GM12878 (cell line): ENCODE measurements around the gene BEX3. TPM values are rescaled to one million over a fixed set of nuclear protein-coding genes. Genes with fewer than 3 reads are reported as not detected.

Experiments
- ATAC-seq: fragments of 200-7000 bp; cut with Tn5 transposase; 3 replicates; pipeline ENCODE4 v1.9.1; 2020; ENCODE audit warnings: mild to moderate bottlenecking, moderate library complexity
- BruUV-seq: library from RNA; stranded (reverse); fragments of 400-500 nt; replicated peaks from 2 replicates; lab custom pipeline; 2021; lab: Mats Ljungman, UMichigan
- CTCF ChIA-PET: fragments of 300-600 bp; sonication (Branson Sonifier 250); formaldehyde crosslinking; extraction: SDS; loops from one replicate; lab custom pipeline; 2021; ENCODE audit warnings: inconsistent platforms; lab: Yijun Ruan, JAX
- POLR2A ChIA-PET: fragments of 350-600 bp; formaldehyde crosslinking; extraction: SDS; loops from one replicate; lab custom pipeline; 2021; ENCODE audit warnings: inconsistent platforms; lab: Charles Lee
- RAD21 ChIA-PET: fragments of 300-600 bp; sonication (Branson Sonifier 250); formaldehyde crosslinking; loops from one replicate; lab custom pipeline; 2023; ENCODE audit warnings: antibody characterized with exemption; ENCODE audit not compliant: unreplicated experiment; lab: Charles Lee
- SMC1A ChIA-PET: fragments of 300-600 bp; sonication (Branson Sonifier 250); formaldehyde crosslinking; loops from one replicate; lab custom pipeline; 2023; ENCODE audit not compliant: unreplicated experiment, uncharacterized antibody; lab: Charles Lee
- DNase-seq: peaks from one replicate; pipeline ENCODE4 v3.0.0-alpha.2; 2011; ENCODE audit warnings: low read depth, low spot score
- FAIRE-seq: peaks from 3 replicates; lab custom pipeline; 2011; peaks lifted over from hg19 to GRCh38; lab: Jason Lieb, UNC
- H2AFZ ChIP-seq: 2 replicates; pipeline ENCODE4 v1.6.0; 2011; ENCODE audit warnings: low read depth, low read length, control low read depth; ENCODE audit not compliant: control insufficient read depth
- H3K27ac ChIP-seq: 2 replicates; pipeline ENCODE4 v1.5.1; 2011; ENCODE audit warnings: control low read depth; ENCODE audit not compliant: control insufficient read depth, insufficient read depth
- H3K27me3 ChIP-seq, 2 experiments: replicated peaks in 1 of 2; 2 replicates each; pipeline versions ENCODE4 v1.6.0 to v1.6.1; 2011; ENCODE audit warnings: low read length in 1 of 2; ENCODE audit not compliant: control insufficient read depth in 2 of 2, insufficient read depth in 2 of 2
- H3K36me3 ChIP-seq, 2 experiments: 2 replicates each; pipeline ENCODE4 v1.5.1; 2011; ENCODE audit warnings: low read length in 1 of 2; ENCODE audit not compliant: control insufficient read depth in 2 of 2, insufficient read depth in 2 of 2
- H3K4me1 ChIP-seq: 2 replicates; pipeline ENCODE4 v1.6.1; 2011; ENCODE audit warnings: mild to moderate bottlenecking, low read length, moderate library complexity, mixed read lengths; ENCODE audit not compliant: control insufficient read depth, insufficient read depth
- H3K4me2 ChIP-seq: 2 replicates; pipeline ENCODE4 v1.6.0; 2011; ENCODE audit warnings: control low read depth; ENCODE audit not compliant: control insufficient read depth, insufficient read depth
- H3K4me3 ChIP-seq: fragments of 200-600 bp; sonication (generic); 2 replicates; pipeline ENCODE4 v1.5.1; 2016
- H3K79me2 ChIP-seq: 2 replicates; pipeline ENCODE4 v1.6.0; 2011; ENCODE audit warnings: low read length; ENCODE audit not compliant: control insufficient read depth, insufficient read depth
- H3K9ac ChIP-seq: 2 replicates; pipeline ENCODE4 v1.8.0; 2011; ENCODE audit warnings: low read length, control low read depth, mixed read lengths; ENCODE audit not compliant: control insufficient read depth, insufficient read depth
- H3K9me3 ChIP-seq: replicated peaks from 3 replicates; pipeline ENCODE4 v1.5.1; 2011; ENCODE audit warnings: mild to moderate bottlenecking, low read length; ENCODE audit not compliant: control insufficient read depth, insufficient read depth
- H4K20me1 ChIP-seq: 2 replicates; pipeline ENCODE4 v1.6.0; 2011; ENCODE audit not compliant: control insufficient read depth, insufficient read depth
- BRCA1 ChIP-seq: IDR thresholded peaks from 2 replicates; pipeline ENCODE4 v1.6.1; 2011; ENCODE audit warnings: low read depth, low read length, improper control_type of control experiment
- DPF2 ChIP-seq: fragments of 450-650 bp; IDR thresholded peaks from 2 replicates; pipeline ENCODE4 v1.6.1; 2017; ENCODE audit warnings: mild to moderate bottlenecking
- E2F8 ChIP-seq: fragments of 450-650 bp; IDR thresholded peaks from 2 replicates; pipeline ENCODE4 v1.6.1; 2018; ENCODE audit warnings: mild to moderate bottlenecking, low read depth, moderate library complexity; ENCODE audit not compliant: partially characterized antibody
- EGR1 ChIP-seq, 2 experiments: IDR thresholded peaks; 1 replicate in 1 of 2; 2 replicates in 1 of 2; pipeline ENCODE4 v1.6.1; 2011 to 2012; ENCODE audit warnings: low read depth in 2 of 2, low read length in 2 of 2, borderline replicate concordance in 1 of 2, mild to moderate bottlenecking in 1 of 2, moderate library complexity in 1 of 2
- HDAC2 ChIP-seq: fragments of 200-600 bp; sonication (generic); IDR thresholded peaks from 2 replicates; pipeline ENCODE4 v1.6.1; 2017
- IKZF2 ChIP-seq, 2 experiments: fragments of 450-650 bp; IDR thresholded peaks; 2 replicates each; pipeline ENCODE4 v1.6.1; 2017; ENCODE audit warnings: mild to moderate bottlenecking in 2 of 2, moderate library complexity in 2 of 2
- MTA2 ChIP-seq: fragments of 450-650 bp; IDR thresholded peaks from 2 replicates; pipeline ENCODE4 v1.6.1; 2016; ENCODE audit warnings: low read depth, mild to moderate bottlenecking, moderate library complexity
- NBN ChIP-seq: fragments of 450-650 bp; IDR thresholded peaks from 2 replicates; pipeline ENCODE4 v1.6.1; 2016
- RB1 ChIP-seq: fragments of 450-650 bp; formaldehyde crosslinking; IDR thresholded peaks from 2 replicates; pipeline ENCODE4 v1.6.1; 2017; ENCODE audit warnings: mild to moderate bottlenecking, borderline replicate concordance
- RUNX3 ChIP-seq: IDR thresholded peaks from 2 replicates; pipeline ENCODE4 v1.6.1; 2012; ENCODE audit warnings: low read length, inconsistent platforms
- SIN3A ChIP-seq: IDR thresholded peaks from 2 replicates; pipeline ENCODE4 v1.6.1; 2012; ENCODE audit warnings: low read depth, low read length, improper control_type of control experiment
- SMC3 ChIP-seq: IDR thresholded peaks from 2 replicates; pipeline ENCODE4 v1.6.1; 2011; ENCODE audit warnings: low read length, improper control_type of control experiment, borderline replicate concordance
- SPI1 ChIP-seq: IDR thresholded peaks from 2 replicates; pipeline ENCODE4 v1.6.1; 2011; ENCODE audit warnings: low read depth, mild to moderate bottlenecking, low read length, moderate library complexity, borderline replicate concordance; ENCODE audit not compliant: insufficient read depth
- WRNIP1 ChIP-seq: IDR thresholded peaks from 2 replicates; pipeline ENCODE4 v1.6.1; 2011; ENCODE audit warnings: low read depth, low read length, improper control_type of control experiment, borderline replicate concordance
- WGBS: methylation state at CpG from one replicate; pipeline ENCODE4 v1.1.6; 2016; ENCODE audit warnings: low lambda C conversion rate; ENCODE audit not compliant: insufficient replicate concordance, insufficient coverage; ENCODE audit errors: missing lambda C conversion rate; 5-methylcytosine and 5-hydroxymethylcytosine counted together
- in situ Hi-C: fragments of 300-500 bp; cut with MboI; formaldehyde crosslinking; loops from 9 replicates; pipeline ENCODE4 v1.14.3; 2018; ENCODE audit warnings: mixed read lengths
- intact Hi-C: fragments of 100-400 bp; cut with micrococcal nuclease; formaldehyde crosslinking; loops from one replicate; pipeline ENCODE4 v1.14.2; 2022; ENCODE audit not compliant: unreplicated experiment
- polyA plus RNA-seq, 11 experiments: library from polyadenylated mRNA; depleted of rRNA in 4 of 11; unstranded in 6 of 11; stranded (reverse) in 5 of 11; fragments of >200 nt; fragmentation: Nextera tagmentation in 4 of 11; fragmentation: Illumina TruSeq in 1 of 11; extraction: Ambion mirVana in 4 of 11; extraction: Trizol in 1 of 11; gene quantifications; 1 replicate in 1 of 11; 2 replicates in 10 of 11; pipeline versions ENCODE4 v1.2.1 to v1.2.3, GENCODE V29; 2011 to 2016; ENCODE audit warnings: inconsistent platforms in 2 of 11, missing spikeins in 2 of 11, low read depth in 1 of 11
- total RNA-seq, 4 experiments: library from RNA; depleted of rRNA in 3 of 4; stranded (reverse); fragments of >200 nt in 3 of 4; fragmentation: Illumina TruSeq in 1 of 4; extraction: Trizol in 1 of 4; gene quantifications; 2 replicates each; pipeline versions ENCODE4 v1.2.1 to v1.2.3, GENCODE V29; 2013 to 2021
- TF ChIP-seq, protein P1 (sequence below): fragments of 450-650 bp; IDR thresholded peaks from 2 replicates; pipeline ENCODE4 v1.6.1; 2016; ENCODE audit warnings: mild to moderate bottlenecking
- TF ChIP-seq, protein P2 (sequence below): fragments of 450-650 bp; formaldehyde crosslinking; IDR thresholded peaks from 2 replicates; pipeline ENCODE4 v1.4.0; 2022; ENCODE audit warnings: mild to moderate bottlenecking, moderate library complexity
- TF ChIP-seq, protein P3 (sequence below): IDR thresholded peaks from 2 replicates; pipeline ENCODE4 v1.6.1; 2012; ENCODE audit warnings: low read depth, low read length, improper control_type of control experiment

Gene BEX3
- total and polyA plus RNA-seq, 10 of the 15 experiments (the other 5 are each of a cell fraction or from before 2014, with no cell fraction given): 1.3 to 1.5 TPM; not detected in 8

- TF ChIP-seq E2F8: no peak
- no peak for TF ChIP-seq SPI1
- TF ChIP-seq, all 136 proteins: peak for 0
These were observed 15.4 kb upstream of the BEX3 start (continued) for GRCh38 chrX:103360916-103361315.

- H3K4me3 ChIP-seq: no peak overlapping the region
- in situ Hi-C loops: no loop called here
- H3K4me2 ChIP-seq: no peak overlapping the region
- H3K36me3 ChIP-seq: no peaks in the 10 kb centered on the region
- no peaks in the 10 kb centered on the region for H3K27me3 ChIP-seq
- no TSS peak for BruUV-seq
- ATAC-seq (no peak), DNase-seq (no peak), FAIRE-seq (no peak)
- no peaks in the 10 kb centered on the region for H3K9me3 ChIP-seq
- intact Hi-C loops: no loop called here
- no peak overlapping the region for H2AFZ ChIP-seq
- SMC1A ChIA-PET: no interaction called here
- H3K27ac ChIP-seq: no peak overlapping the region
- H3K79me2 ChIP-seq: no peaks in the 10 kb centered on the region
- RAD21 ChIA-PET: no interaction called here
- no peaks in the 10 kb centered on the region for H3K4me1 ChIP-seq
- WGBS: 0% methylated on average over 1 of the region's 1 CpG
- H3K9ac ChIP-seq: no peak overlapping the region
- CTCF ChIA-PET: interaction anchor here (1.5 kb wide), 1 partner anchor 9 kb away, joined by 5 read pairs; no protein-coding TSS in a partner anchor
- POLR2A ChIA-PET: no interaction called here
- no peaks in the 10 kb centered on the region for H4K20me1 ChIP-seq
- no peak for TF ChIP-seq SMC3
- TF ChIP-seq, protein P1, sequence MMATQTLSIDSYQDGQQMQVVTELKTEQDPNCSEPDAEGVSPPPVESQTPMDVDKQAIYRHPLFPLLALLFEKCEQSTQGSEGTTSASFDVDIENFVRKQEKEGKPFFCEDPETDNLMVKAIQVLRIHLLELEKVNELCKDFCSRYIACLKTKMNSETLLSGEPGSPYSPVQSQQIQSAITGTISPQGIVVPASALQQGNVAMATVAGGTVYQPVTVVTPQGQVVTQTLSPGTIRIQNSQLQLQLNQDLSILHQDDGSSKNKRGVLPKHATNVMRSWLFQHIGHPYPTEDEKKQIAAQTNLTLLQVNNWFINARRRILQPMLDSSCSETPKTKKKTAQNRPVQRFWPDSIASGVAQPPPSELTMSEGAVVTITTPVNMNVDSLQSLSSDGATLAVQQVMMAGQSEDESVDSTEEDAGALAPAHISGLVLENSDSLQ: no peak
- TF ChIP-seq RUNX3: no peak
- TF ChIP-seq BRCA1: no peak
- no peak for TF ChIP-seq HDAC2
- TF ChIP-seq, protein P2, sequence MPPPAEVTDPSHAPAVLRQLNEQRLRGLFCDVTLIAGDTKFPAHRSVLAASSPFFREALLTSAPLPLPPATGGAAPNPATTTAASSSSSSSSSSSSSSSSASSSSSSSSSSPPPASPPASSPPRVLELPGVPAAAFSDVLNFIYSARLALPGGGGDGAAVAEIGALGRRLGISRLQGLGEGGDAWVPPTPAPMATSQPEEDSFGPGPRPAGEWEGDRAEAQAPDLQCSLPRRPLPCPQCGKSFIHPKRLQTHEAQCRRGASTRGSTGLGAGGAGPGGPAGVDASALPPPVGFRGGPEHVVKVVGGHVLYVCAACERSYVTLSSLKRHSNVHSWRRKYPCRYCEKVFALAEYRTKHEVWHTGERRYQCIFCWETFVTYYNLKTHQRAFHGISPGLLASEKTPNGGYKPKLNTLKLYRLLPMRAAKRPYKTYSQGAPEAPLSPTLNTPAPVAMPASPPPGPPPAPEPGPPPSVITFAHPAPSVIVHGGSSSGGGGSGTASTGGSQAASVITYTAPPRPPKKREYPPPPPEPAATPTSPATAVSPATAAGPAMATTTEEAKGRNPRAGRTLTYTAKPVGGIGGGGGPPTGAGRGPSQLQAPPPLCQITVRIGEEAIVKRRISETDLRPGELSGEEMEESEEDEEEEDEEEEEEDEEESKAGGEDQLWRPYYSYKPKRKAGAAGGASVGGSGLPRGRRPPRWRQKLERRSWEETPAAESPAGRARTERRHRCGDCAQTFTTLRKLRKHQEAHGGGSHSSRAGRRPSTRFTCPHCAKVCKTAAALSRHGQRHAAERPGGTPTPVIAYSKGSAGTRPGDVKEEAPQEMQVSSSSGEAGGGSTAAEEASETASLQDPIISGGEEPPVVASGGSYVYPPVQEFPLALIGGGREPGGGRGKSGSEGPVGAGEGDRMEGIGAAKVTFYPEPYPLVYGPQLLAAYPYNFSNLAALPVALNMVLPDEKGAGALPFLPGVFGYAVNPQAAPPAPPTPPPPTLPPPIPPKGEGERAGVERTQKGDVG (CRISPR knock-in tag): no peak
- no peak for TF ChIP-seq DPF2
- TF ChIP-seq SIN3A: no peak
- no peak for TF ChIP-seq IKZF2 (IDR thresholded peaks at IDR 0.05)
- TF ChIP-seq WRNIP1: no peak
- TF ChIP-seq RB1: no peak
- TF ChIP-seq NBN: no peak
- no peak for TF ChIP-seq MTA2
- TF ChIP-seq, protein P3, sequence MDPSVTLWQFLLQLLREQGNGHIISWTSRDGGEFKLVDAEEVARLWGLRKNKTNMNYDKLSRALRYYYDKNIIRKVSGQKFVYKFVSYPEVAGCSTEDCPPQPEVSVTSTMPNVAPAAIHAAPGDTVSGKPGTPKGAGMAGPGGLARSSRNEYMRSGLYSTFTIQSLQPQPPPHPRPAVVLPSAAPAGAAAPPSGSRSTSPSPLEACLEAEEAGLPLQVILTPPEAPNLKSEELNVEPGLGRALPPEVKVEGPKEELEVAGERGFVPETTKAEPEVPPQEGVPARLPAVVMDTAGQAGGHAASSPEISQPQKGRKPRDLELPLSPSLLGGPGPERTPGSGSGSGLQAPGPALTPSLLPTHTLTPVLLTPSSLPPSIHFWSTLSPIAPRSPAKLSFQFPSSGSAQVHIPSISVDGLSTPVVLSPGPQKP: no peak
- TF ChIP-seq EGR1 (IDR thresholded peaks at IDR 0.05; ENCODE audit: borderline replicate concordance in 1 of 2, low read depth in 2 of 2, low read length in 2 of 2): no peak
These were observed 14.5 kb upstream of the BEX3 start for GRCh38 chrX:103361798-103362197.
